Measurements from ENCODE around the gene INS. TPM values are rescaled to one million over a fixed set of nuclear protein-coding genes. Genes with fewer than 3 reads are reported as not detected.
"Not testable (repeated sequence)": the region's sequence is repeated elsewhere in the genome, so short reads cannot be mapped to it uniquely, and the experiment has no call there.

The INS gene
- polyA plus RNA-seq, 3 donors: not detected

DNA sequence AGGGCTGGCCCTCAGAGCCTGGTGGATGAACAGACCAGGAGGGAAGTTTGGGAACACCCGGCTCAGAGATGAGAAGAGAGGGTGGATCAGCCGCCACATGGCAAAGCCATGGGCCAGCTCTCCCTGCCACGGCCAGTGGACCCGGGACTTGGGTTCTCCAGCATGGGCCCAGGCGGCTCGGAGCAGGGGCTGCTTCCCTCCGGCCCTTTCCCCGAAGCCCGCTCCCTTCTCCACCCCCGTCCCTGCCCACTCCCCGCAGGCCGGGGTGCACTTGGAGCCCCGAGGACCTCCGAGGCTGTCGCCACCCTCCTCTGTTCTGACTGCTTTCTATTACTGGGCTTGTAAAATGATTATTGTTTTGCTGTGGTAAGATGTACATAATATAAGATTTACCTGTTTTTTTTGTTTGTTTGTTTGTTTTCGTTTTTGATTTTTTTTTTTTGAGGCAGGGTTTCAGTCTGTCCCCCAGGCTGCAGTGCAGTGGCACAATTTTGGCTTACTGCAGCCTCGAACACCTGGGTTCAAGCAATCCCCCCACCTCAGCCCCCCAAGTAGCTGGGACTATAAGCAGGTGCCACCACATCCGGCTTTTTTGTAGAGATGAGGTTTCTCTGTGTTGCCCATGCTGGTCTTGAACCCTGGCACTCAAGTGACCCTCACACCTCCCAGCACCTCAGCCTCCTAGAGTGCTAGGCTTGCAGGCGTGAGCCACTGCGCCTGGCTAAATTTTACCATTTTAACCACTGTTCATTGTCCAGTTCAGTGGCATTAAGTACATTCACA is 21.9 kb upstream of the INS start:
- DNase-seq (ENCODE audit: low read depth in 3 of 3, low spot score in 2 of 3): no peak

- DNase-seq (ENCODE audit: low read depth in 3 of 3, low spot score in 2 of 3): no peak
Observed at GRCh38 chr11:2182075-2182474, 21.1 kb upstream of the INS start.

- DNase-seq (ENCODE audit: low read depth in 3 of 3, low spot score in 2 of 3): no peak
Observed at GRCh38 chr11:2180789-2181370, 19.9 kb upstream of the INS start.

DNA sequence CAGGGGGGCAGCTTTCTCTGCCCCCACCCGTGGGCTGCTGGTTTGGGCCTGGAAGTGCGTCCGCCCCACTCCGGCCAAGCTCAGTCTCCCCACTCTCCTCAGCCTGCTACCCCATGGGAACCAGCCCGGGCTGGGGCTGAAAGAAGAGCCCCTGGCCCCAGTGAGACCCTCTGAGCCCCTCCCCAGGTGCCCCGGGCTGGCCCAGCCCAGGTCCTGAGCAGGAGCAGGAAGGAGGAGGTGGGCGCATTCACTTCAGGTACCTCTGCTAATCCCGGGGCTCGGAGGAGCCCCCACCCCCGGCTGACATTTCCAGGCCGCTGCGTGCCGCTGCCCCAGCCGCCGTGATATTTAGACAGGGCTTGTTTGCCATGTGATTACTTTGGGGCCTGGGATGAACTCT is 19.3 kb upstream of the INS start:
- DNase-seq (ENCODE audit: low read depth in 3 of 3, low spot score in 2 of 3): no peak

DNA sequence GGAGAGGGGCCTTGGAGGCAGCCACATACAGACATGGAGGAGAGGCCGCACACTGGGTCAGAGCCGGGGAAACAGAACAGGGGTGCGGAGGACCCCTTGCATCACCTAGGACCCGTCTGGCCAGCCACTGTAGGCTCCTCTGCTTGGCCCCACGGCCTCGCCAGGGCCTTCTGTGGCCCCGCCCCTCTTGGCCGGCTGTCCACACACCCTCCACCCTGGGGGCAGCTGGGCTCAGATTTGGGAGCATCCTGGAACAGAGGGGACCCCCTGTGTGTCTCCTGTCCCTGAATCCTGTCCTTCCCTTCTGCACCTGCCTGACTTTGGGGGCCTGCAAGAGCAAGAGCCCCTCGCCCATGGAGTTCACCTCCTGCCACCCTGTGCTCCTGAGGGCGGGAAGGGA is 18.5 kb upstream of the INS start:
- no peak for DNase-seq (ENCODE audit: low read depth in 3 of 3, low spot score in 2 of 3)

- no peak for DNase-seq (ENCODE audit: low read depth in 3 of 3, low spot score in 2 of 3)
Observed at GRCh38 chr11:2178906-2179494, 18.0 kb upstream of the INS start.

DNA sequence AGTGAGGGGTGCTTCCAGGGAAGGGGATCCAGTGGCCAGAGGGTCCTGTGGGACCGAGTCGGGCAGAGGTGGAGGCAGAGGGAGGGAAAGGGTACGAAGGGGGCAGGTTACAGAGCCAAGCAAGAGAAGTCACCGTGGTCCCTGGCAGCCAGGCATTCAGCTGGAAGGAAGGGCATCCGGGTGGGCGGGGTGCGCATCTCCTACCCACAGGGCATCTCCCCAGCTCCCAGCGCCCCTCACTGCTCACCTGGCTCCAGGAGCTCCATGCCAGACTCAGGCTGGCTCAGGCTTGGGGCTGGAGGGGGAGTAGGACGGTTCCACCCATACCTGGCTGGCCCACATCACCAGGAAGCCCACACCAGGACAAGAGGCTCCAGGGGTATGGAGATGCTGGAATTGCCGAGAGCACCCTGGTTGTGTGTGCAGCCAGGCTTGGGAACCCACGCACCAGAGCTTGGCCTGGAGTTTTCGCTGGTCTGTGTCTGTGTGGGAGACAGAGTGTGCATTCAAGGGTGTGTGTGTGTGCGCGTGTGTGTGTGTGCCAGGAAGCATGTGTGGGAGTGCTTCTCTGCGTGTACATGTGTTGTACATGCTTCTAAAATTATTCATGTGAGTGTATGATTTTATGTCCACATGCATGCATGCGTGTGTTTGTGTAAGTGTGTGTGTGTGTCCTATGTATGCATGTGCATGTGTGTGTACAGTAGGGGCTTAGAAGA is 17.2 kb upstream of the INS start:
- DNase-seq (ENCODE audit: low read depth in 3 of 3, low spot score in 2 of 3): not testable (repeated sequence)

- no peak for DNase-seq (ENCODE audit: low read depth in 3 of 3, low spot score in 2 of 3)
Observed at GRCh38 chr11:2177076-2177475, 16.1 kb upstream of the INS start.

DNA sequence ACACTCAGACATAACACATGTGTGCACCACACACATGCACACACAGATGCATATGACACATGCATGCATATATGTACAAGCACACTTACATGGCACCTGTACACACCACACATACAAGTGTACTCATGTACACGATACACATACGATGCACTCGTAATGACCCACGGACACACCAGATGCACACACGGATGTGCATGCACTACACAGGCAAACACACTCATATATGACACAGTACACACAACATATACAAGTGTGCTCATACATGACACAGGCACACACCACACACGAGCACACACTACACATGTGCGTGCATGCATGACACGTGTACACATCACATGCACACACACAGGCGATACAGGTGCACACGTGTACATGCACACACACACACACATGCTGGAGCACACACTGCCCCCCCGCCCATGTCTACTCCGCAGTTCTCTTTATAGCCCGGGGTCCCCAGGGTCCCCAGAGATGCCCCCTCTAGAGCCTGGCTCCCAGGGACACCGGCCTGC is 15.4 kb upstream of the INS start:
- DNase-seq (ENCODE audit: low read depth in 3 of 3, low spot score in 2 of 3): no peak

DNA sequence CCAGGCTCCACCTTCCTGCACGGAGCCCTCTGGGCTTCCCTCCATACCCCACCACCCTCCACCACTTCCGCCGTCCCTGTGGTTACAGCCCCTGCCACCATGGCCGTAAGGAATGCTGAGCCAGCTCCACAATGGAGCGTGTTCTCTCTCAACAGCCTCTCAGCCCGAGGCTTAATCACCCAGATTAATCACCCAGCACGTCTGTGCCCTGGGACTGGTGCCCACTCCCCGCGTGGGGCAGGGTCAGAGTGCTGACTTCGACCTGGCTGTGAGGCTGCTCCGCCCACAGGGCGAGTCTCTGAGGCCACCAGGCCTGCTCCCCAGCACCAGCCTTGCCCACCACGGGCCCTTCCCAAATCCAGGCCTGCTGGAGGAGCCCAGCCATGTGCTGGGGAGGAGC is 14.7 kb upstream of the INS start:
- DNase-seq (ENCODE audit: low read depth in 3 of 3, low spot score in 2 of 3): no peak

DNA sequence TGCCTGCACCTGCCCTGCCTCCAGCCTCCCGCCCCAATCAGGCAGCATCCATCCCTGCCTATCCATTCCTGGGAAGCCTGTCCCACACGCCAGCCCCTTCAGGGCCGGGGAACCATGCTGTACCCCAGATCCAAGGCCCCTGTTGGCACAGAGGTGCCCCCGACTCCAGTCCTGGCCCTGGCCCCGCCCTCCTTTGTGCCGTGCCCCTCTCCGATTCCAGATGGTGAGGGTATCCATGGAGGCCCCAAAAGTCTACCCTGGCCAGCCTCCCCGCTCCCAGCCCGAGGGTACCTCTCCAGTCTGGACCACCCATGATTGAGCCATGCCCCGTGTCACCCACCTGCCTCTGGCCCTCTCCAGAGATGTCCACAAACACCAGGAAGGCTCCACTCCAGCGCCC is 13.4 kb upstream of the INS start:
- DNase-seq (ENCODE audit: low read depth in 3 of 3, low spot score in 2 of 3): no peak

DNA sequence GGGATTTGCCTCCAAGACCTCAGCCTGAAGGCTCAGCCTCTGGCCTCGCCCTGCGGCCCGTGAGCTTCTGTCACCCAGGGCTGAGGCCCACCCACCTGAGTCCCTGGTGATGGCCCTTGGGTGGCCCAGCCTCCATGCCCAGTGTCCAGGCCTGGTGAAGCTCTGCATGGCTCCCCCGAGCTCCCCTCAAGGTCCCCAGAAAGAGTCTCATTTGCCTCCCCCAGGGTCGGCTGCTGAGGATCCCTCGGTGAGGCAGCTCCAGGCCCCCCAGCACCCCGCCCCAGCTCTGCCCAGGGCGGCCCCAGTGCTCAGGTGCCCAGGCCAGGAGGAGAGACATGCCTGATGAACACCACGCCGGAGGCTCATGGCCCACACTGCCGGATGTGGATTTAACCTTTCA is 12.8 kb upstream of the INS start:
- DNase-seq (ENCODE audit: low read depth in 3 of 3, low spot score in 2 of 3): no peak

- no peak for DNase-seq (ENCODE audit: low read depth in 3 of 3, low spot score in 2 of 3)
Observed at GRCh38 chr11:2173150-2173693, 12.2 kb upstream of the INS start.

DNA sequence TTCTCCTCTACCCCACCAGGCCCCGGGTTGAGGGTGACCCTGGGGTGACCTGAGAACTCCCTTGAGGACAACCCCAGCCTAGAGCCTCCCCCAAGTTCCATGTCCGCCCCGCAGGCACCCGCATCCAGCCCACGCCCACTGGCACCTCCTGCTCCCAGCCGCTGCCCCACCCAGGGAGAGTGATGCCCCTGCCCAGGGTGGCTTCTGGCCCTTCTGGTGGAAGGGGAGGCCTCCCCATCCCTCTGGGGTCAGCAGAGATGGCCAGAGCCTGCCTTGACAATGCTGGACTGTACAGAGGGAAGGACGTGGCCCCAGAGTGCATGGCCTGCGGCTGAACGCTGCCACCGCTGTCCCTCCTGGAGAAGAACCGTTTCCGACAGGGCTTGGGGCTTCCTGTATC is 11.7 kb upstream of the INS start:
- no peak for DNase-seq (ENCODE audit: low read depth in 3 of 3, low spot score in 2 of 3)

DNA sequence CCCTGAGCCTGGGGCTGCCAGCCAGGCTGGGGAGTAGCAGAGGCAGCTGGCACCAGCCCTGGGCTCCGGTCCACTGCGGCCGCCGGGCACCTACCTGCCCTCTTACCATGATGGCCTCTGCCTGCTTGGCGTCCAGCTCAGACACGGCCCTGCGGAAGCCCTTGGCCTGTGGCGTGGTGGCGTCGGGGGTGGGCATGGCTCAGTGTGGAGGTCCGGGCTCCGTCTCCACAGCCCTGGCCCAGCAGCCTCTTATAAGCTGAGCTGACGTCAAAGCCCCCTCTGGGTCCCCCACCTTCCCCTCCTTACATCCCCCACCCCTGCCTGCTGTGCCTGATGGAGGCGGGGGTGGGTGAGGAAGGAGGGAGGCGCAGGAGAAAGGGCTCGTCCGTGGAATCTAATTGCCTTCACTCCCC is 10.6 kb upstream of the INS start, which contains the start of gene TH:
Gene TH (minus strand): TSS at position 225 of the 413 bp plus-strand sequence. CDS start 29 bp downstream, at position 196.
- no peak for DNase-seq (ENCODE audit: low read depth in 3 of 3, low spot score in 2 of 3)

- no peak for DNase-seq (ENCODE audit: low read depth in 3 of 3, low spot score in 2 of 3)
Observed at GRCh38 chr11:2169626-2170570, 8.9 kb upstream of the INS start.

DNA sequence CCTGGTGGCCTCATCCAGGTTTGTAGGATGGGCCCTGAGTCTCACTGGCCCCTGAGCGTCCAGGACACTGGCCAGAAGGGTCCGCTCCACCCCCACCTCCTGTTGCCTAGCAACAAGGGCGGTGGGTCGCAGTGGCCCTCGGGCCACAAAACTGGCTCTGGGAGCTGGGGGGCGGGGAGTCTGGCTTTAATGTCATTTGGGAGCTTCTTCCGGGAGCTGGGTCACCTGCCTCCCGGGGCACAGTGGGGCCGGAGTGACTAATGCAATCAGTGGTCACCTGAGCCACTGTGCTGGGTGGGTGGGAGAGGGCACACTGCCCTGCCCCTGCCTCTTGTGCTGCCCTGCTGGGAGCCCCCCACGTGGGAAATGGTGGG is 8.0 kb upstream of the INS start:
- DNase-seq (ENCODE audit: low read depth in 3 of 3, low spot score in 2 of 3): no peak

DNA sequence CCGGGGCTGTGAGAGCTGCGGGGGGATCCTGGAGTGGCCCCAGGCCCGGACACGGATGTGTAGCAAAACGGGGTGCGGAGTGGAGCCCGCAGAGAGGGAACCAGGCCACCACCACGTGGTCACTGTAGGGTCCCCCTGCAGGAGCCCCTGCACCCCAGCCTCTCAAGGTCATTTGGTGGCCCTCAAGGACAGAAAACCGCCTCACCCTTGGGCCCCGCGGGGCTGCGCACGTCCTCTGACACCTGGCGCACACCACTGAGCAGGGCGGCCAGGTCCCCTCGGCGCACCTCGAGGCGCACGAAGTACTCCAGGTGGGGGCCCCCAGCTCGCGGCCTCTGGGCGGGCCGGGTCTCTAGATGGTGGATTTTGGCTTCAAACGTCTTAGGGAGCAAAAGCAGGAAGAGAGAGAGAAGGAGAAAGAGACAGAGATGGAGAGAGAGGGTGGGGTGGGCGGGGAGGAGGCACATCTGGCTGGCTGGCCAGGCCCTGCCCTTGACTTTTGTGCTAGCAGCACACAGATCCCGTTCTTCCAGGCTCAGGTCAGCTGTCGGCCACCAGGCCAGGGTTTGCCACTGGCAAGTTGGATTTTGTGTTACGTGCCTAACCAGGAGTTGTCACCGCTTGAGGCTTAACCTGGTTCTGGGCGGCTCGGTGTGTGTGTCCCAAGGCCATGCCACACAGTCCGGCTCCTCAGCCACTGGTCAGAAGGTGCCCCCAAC is 7.4 kb upstream of the INS start:
- no peak for DNase-seq (ENCODE audit: low read depth in 3 of 3, low spot score in 2 of 3)

All from right renal cortex interstitium (tissue), 3 donors.